Measurements from ENCODE around the gene FOXN3. TPM values are rescaled to one million over a fixed set of nuclear protein-coding genes. Genes with fewer than 3 reads are reported as not detected.

Gene FOXN3
- polyA plus RNA-seq, 1 of the 3 experiments (the other 2 are of a cell fraction): 9.8 TPM

DNA sequence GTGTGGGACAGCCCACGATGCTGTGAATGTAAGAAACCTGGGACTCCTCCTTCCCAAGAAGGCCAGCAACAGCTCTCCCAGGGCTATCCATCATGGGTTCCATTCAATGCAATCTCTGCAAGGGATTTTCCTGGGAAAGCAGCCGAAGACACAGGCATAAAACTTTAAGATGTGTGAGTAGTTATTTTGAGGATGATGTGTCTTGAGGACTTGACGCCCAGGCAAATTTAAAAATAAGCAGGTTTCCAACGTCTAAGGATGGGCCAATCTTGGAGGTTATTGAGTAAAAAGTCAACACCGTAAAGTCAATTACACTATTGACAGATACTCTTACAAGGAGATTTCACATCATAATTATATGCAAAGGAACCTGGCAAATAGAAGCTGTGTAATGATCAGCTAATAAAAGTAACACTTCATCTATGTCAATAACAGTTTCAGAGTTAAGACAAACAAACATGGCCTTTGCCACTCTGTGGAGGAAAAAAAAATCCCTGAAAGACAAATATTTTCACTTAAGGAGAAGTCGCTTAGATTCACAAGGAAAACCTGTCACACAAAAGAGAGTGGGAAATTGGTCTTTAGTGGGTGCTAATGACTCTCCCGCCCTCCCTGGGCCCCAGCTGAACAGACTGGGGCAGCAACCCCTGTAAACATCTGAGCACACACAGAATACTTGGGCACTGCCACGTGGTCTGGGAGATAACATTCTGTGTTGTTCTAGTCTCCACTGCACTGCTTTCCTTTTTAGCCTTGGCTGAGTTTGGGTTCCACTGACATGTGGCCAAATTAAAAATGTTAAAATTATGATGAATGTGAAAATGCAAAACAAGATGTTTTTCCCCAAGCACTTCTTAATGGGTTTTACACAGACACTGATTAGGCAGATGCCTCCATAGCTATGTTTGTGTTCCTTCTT lies 240.9 kb downstream of the FOXN3 start:
- H3K4me2 ChIP-seq: no peak overlapping the region
- TF ChIP-seq, protein P1, sequence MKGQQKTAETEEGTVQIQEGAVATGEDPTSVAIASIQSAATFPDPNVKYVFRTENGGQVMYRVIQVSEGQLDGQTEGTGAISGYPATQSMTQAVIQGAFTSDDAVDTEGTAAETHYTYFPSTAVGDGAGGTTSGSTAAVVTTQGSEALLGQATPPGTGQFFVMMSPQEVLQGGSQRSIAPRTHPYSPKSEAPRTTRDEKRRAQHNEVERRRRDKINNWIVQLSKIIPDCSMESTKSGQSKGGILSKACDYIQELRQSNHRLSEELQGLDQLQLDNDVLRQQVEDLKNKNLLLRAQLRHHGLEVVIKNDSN (IDR thresholded peaks at IDR 0.05; ENCODE audit: borderline replicate concordance, low read depth): no peak
- TF ChIP-seq, protein P2, sequence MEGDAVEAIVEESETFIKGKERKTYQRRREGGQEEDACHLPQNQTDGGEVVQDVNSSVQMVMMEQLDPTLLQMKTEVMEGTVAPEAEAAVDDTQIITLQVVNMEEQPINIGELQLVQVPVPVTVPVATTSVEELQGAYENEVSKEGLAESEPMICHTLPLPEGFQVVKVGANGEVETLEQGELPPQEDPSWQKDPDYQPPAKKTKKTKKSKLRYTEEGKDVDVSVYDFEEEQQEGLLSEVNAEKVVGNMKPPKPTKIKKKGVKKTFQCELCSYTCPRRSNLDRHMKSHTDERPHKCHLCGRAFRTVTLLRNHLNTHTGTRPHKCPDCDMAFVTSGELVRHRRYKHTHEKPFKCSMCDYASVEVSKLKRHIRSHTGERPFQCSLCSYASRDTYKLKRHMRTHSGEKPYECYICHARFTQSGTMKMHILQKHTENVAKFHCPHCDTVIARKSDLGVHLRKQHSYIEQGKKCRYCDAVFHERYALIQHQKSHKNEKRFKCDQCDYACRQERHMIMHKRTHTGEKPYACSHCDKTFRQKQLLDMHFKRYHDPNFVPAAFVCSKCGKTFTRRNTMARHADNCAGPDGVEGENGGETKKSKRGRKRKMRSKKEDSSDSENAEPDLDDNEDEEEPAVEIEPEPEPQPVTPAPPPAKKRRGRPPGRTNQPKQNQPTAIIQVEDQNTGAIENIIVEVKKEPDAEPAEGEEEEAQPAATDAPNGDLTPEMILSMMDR (IDR thresholded peaks at IDR 0.05): no peak
- TF ChIP-seq FOXM1 (IDR thresholded peaks at IDR 0.05; ENCODE audit: low read depth) (no peak), GATA2 (CRISPR knock-in tag; IDR thresholded peaks at IDR 0.05) (no peak), NRF1 (IDR thresholded peaks at IDR 0.05; ENCODE audit: low read depth, low read length) (no peak), TEAD4 (IDR thresholded peaks at IDR 0.05; ENCODE audit: borderline replicate concordance, insufficient read depth) (no peak), RFX5 (IDR thresholded peaks at IDR 0.05; ENCODE audit: low read length) (no peak), JUND (IDR thresholded peaks at IDR 0.05) (no peak), ELF1 (IDR thresholded peaks at IDR 0.05) (no peak), MXI1 (IDR thresholded peaks at IDR 0.05; ENCODE audit: low read depth, low read length) (no peak), SIN3A (IDR thresholded peaks at IDR 0.05; ENCODE audit: borderline replicate concordance, low read depth, low read length) (no peak), CHD2 (IDR thresholded peaks at IDR 0.05; ENCODE audit: low read length, partially characterized antibody) (no peak), GABPA (IDR thresholded peaks at IDR 0.05; ENCODE audit: low read depth) (no peak), NFIC (IDR thresholded peaks at IDR 0.05; ENCODE audit: borderline replicate concordance) (no peak), YY1 (IDR thresholded peaks at IDR 0.05; ENCODE audit: low read depth) (no peak)
- TF ChIP-seq, protein P3, sequence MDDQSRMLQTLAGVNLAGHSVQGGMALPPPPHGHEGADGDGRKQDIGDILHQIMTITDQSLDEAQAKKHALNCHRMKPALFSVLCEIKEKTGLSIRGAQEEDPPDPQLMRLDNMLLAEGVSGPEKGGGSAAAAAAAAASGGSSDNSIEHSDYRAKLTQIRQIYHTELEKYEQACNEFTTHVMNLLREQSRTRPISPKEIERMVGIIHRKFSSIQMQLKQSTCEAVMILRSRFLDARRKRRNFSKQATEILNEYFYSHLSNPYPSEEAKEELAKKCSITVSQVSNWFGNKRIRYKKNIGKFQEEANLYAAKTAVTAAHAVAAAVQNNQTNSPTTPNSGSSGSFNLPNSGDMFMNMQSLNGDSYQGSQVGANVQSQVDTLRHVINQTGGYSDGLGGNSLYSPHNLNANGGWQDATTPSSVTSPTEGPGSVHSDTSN (IDR thresholded peaks at IDR 0.05): no peak
- TF ChIP-seq, protein P4, sequence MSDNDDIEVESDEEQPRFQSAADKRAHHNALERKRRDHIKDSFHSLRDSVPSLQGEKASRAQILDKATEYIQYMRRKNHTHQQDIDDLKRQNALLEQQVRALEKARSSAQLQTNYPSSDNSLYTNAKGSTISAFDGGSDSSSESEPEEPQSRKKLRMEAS (IDR thresholded peaks at IDR 0.05; ENCODE audit: low read depth): no peak
- TF ChIP-seq, protein P5, sequence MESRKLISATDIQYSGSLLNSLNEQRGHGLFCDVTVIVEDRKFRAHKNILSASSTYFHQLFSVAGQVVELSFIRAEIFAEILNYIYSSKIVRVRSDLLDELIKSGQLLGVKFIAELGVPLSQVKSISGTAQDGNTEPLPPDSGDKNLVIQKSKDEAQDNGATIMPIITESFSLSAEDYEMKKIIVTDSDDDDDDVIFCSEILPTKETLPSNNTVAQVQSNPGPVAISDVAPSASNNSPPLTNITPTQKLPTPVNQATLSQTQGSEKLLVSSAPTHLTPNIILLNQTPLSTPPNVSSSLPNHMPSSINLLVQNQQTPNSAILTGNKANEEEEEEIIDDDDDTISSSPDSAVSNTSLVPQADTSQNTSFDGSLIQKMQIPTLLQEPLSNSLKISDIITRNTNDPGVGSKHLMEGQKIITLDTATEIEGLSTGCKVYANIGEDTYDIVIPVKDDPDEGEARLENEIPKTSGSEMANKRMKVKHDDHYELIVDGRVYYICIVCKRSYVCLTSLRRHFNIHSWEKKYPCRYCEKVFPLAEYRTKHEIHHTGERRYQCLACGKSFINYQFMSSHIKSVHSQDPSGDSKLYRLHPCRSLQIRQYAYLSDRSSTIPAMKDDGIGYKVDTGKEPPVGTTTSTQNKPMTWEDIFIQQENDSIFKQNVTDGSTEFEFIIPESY (IDR thresholded peaks at IDR 0.05; ENCODE audit: borderline replicate concordance, low read depth): no peak
- TF ChIP-seq, protein P6, sequence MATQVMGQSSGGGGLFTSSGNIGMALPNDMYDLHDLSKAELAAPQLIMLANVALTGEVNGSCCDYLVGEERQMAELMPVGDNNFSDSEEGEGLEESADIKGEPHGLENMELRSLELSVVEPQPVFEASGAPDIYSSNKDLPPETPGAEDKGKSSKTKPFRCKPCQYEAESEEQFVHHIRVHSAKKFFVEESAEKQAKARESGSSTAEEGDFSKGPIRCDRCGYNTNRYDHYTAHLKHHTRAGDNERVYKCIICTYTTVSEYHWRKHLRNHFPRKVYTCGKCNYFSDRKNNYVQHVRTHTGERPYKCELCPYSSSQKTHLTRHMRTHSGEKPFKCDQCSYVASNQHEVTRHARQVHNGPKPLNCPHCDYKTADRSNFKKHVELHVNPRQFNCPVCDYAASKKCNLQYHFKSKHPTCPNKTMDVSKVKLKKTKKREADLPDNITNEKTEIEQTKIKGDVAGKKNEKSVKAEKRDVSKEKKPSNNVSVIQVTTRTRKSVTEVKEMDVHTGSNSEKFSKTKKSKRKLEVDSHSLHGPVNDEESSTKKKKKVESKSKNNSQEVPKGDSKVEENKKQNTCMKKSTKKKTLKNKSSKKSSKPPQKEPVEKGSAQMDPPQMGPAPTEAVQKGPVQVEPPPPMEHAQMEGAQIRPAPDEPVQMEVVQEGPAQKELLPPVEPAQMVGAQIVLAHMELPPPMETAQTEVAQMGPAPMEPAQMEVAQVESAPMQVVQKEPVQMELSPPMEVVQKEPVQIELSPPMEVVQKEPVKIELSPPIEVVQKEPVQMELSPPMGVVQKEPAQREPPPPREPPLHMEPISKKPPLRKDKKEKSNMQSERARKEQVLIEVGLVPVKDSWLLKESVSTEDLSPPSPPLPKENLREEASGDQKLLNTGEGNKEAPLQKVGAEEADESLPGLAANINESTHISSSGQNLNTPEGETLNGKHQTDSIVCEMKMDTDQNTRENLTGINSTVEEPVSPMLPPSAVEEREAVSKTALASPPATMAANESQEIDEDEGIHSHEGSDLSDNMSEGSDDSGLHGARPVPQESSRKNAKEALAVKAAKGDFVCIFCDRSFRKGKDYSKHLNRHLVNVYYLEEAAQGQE (IDR thresholded peaks at IDR 0.05; ENCODE audit: low read depth, low read length): no peak
- no peak overlapping the region for H3K9ac ChIP-seq
- no peak for DNase-seq
- POLR2A ChIA-PET: no interaction called here
- H3K4me3 ChIP-seq (ENCODE audit: low read depth in 2 of 2, low read length in 1 of 2): no peak overlapping the region
- H3K9me2 ChIP-seq: no peaks in the 10 kb centered on the region
- CTCF ChIA-PET: interaction anchor here (0.6 to 2.5 kb wide), 6 partner anchors 12 to 752 kb away, joined by 3 to 16 read pairs (median 3); no protein-coding TSS in a partner anchor
- 0 out of 2 replicates have a peak, but pooled peaks cover 4% of the 10 kb centered on the region for H3K9me3 ChIP-seq
- H3K4me1 ChIP-seq (ENCODE audit: control insufficient read depth in 1 of 2, insufficient read depth in 2 of 2, low read depth in 1 of 2, low read length in 1 of 2): peaks cover 0 to 8% of the 10 kb centered on the region in 2 experiments; a peak in 1 of 4 replicates
- WGBS (ENCODE audit: low lambda C conversion rate): 83% methylated on average over 8 of the region's 8 CpGs
- H3F3A ChIP-seq (replicated peaks; ENCODE audit: insufficient read depth): no peaks in the 10 kb centered on the region
- H3K36me3 ChIP-seq (replicated peaks in 1 of 2; ENCODE audit: control insufficient read depth in 1 of 2, insufficient read depth in 2 of 2, low read length in 1 of 2): peaks cover 9 to 10% of the 10 kb centered on the region in 2 experiments
- no peaks in the 10 kb centered on the region for H3K27me3 ChIP-seq (ENCODE audit: insufficient read depth)
- no peak overlapping the region for H3K27ac ChIP-seq (ENCODE audit: low read depth in 2 of 2, low read length in 1 of 2)
- no peaks in the 10 kb centered on the region for H3K79me2 ChIP-seq (ENCODE audit: insufficient read depth)
- H2AFZ ChIP-seq (ENCODE audit: low read depth): no peak overlapping the region
- no peaks in the 10 kb centered on the region for H4K20me1 ChIP-seq (ENCODE audit: insufficient read depth)

Data from SK-N-SH (cell line).